ENCODE data around the gene ZNF417.

The ZNF417 gene

DNA sequence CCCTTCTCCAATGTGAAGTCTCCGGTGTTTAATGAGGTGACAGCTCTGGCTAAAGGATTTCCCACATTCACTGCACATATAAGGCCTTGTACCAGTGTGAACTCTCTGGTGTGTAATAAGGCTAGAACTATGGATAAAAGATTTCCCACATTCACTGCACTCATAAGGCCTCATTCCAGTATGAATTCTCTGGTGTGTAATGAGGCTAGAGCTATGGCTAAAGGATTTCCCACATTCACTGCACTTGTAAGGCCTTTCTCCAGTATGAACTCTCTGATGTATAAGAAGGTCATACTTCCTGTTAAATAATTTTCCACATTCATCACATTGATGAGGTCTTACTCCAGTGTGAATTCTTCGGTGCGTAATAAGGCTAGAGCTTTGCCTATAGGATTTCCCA is 25.2 kb upstream of the ZNF417 start:
- Histone ChIP-seq H3K4me3 (ENCODE audit: low read depth in 1 of 5, low read length in 5 of 5) (peak overlapping the region in 4 of 5 donors; percentile 32 to 44 (median 40)), H3K4me1 (ENCODE audit: control insufficient read depth in 5 of 5, insufficient read depth in 5 of 5, low read length in 5 of 5) (peaks cover 7 to 11% (median 8%) of the 10 kb centered on the region in 5 donors), H3K27me3 (ENCODE audit: control insufficient read depth in 5 of 5, insufficient read depth in 4 of 5, low read length in 5 of 5) (peaks cover 0 to 2% (median 0%) of the 10 kb centered on the region in 5 donors), H3K9me3 (ENCODE audit: control insufficient read depth in 5 of 5, low read length in 5 of 5) (peaks cover 37 to 67% (median 55%) of the 10 kb centered on the region in 5 donors), H3K9ac (ENCODE audit: low read length in 5 of 5) (peak overlapping the region in 1 of 5 donors; percentile 57), H3K27ac (ENCODE audit: low read depth, low read length) (no peak overlapping the region), H3K36me3 (ENCODE audit: control insufficient read depth in 5 of 5, insufficient read depth in 5 of 5, low read length in 5 of 5) (peaks cover 26 to 43% (median 38%) of the 10 kb centered on the region in 5 donors)

DNA sequence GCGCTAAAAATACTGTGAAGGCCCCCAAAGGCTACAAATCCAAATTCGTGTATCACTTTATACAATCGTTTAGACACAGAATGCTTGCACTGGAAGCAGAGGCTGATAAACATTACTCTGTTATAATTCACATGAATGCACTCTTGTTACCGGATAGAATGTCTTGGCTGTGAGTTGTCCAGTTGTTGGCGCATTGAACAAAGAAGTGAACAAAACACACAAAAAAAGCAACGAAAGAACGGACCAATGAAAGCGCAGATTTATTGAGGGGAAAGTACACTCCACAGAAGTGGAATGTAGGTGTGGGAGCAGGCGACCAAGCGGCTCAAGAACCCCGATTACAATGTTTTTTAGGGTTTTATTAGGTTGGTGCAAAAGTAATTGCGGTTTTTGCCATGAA is 19.3 kb upstream of the ZNF417 start:
- Histone ChIP-seq H3K9ac (ENCODE audit: low read length in 5 of 5) (no peak overlapping the region), H3K36me3 (ENCODE audit: control insufficient read depth in 5 of 5, insufficient read depth in 5 of 5, low read length in 5 of 5) (peaks cover 2 to 15% (median 4%) of the 10 kb centered on the region in 5 donors), H3K27ac (ENCODE audit: low read depth, low read length) (no peak overlapping the region), H3K9me3 (ENCODE audit: control insufficient read depth in 5 of 5, low read length in 5 of 5) (peaks cover 7 to 54% (median 37%) of the 10 kb centered on the region in 5 donors), H3K27me3 (ENCODE audit: control insufficient read depth in 5 of 5, insufficient read depth in 4 of 5, low read length in 5 of 5) (no peaks in the 10 kb centered on the region), H3K4me3 (ENCODE audit: low read depth in 1 of 5, low read length in 5 of 5) (peak overlapping the region in 3 of 5 donors; percentile 79 to 86 (median 84)), H3K4me1 (ENCODE audit: control insufficient read depth in 5 of 5, insufficient read depth in 5 of 5, low read length in 5 of 5) (peaks cover 0 to 13% (median 11%) of the 10 kb centered on the region in 5 donors)

DNA sequence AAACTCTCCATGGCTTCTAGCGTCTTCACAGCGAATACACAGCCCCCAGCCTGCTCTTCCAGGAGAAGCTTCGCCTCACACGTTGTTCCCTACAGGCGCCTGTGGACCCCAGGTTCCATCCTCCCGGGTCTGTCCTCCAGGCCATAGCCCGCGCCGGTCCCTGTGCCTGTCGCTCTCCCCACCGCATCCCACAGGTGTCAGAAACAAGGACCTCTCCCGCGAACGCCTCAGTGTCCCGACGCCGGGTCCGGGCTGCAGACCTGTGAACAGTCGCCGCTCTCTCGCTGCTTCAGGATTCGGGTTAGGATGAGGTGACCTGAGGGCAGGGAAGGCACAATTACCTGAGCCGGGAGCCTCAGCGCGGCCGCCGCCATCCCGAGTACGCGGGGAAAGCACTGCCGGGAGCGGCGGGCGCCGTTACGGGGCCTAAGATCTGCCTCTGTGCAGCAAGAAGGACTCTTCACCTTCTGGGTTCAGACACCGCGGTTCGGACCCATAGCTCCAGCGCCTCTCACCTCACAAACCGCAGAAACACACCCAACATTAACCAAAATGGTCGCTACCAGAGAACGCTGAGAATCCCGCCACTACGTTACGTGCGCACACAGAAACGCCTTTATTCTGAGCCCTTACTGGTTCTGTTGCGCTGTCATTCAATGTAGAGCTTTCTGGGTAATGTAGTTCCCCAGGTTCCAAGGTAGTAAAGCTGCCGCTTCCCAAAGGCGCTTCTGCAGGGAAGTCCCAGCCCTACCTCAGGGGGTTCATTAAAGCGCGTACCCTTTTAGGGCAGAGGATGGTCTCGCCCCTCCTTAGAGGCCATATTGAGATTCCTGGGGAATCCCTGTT is 18.7 kb upstream of the ZNF417 start, which contains the start of gene ZNF418:
Gene ZNF418, minus strand, starts transcription at position 583 of the 846 bp plus-strand sequence. CDS start 1,580 bp downstream, outside the sequence.
- H3K9me3 ChIP-seq (ENCODE audit: control insufficient read depth in 5 of 5, low read length in 5 of 5), result peaks cover 6 to 56% (median 35%) of the 10 kb centered on the region in 5 donors
- H3K36me3 ChIP-seq (ENCODE audit: control insufficient read depth in 5 of 5, insufficient read depth in 5 of 5, low read length in 5 of 5), result peaks cover 0 to 14% (median under 1%) of the 10 kb centered on the region in 5 donors
- H3K27me3 ChIP-seq (ENCODE audit: control insufficient read depth in 5 of 5, insufficient read depth in 4 of 5, low read length in 5 of 5), result no peaks in the 10 kb centered on the region
- peak within 1 kb of the TSS; percentile 79 to 95 (median 86) for H3K4me3 ChIP-seq (ENCODE audit: low read depth in 1 of 5, low read length in 5 of 5)
- H3K27ac ChIP-seq (ENCODE audit: low read depth, low read length), result no peak within 1 kb of the TSS
- H3K4me1 ChIP-seq (ENCODE audit: control insufficient read depth in 5 of 5, insufficient read depth in 5 of 5, low read length in 5 of 5), result peaks cover 0 to 13% (median 11%) of the 10 kb centered on the region in 5 donors
- peak within 1 kb of the TSS; percentile 38 to 90 (median 81) for H3K9ac ChIP-seq (ENCODE audit: low read length in 5 of 5)

DNA sequence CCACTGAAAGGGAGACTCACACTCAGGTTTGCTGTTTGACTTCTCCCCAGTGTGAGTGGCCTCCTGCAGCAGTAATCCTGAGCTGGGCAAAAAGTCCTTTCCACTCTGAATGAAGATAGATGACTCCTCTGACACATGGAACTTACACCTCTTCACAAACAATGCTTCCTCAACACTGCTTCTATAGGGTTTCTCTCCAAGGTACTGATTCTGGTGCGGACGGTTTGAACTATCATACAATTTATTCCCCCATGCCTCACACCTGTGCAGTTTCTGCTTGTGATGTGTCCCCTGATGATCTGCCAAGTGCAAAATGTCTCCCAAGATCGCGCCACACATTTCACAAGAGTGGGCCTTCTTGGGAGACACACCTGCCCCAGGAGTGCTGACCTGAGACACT is 11.2 kb upstream of the ZNF417 start:
- H3K36me3 ChIP-seq (ENCODE audit: control insufficient read depth in 5 of 5, insufficient read depth in 5 of 5, low read length in 5 of 5), result peaks cover 20 to 48% (median 27%) of the 10 kb centered on the region in 5 donors
- no peak overlapping the region for H3K27ac ChIP-seq (ENCODE audit: low read depth, low read length)
- H3K4me1 ChIP-seq (ENCODE audit: control insufficient read depth in 5 of 5, insufficient read depth in 5 of 5, low read length in 5 of 5), result peaks cover 0 to 15% (median 0%) of the 10 kb centered on the region in 5 donors
- H3K9me3 ChIP-seq (ENCODE audit: control insufficient read depth in 5 of 5, low read length in 5 of 5), result peaks cover 34 to 66% (median 59%) of the 10 kb centered on the region in 5 donors
- H3K9ac ChIP-seq (ENCODE audit: low read length in 5 of 5), result no peak overlapping the region
- peak overlapping the region in 4 of 5 donors; percentile 28 to 36 (median 33) for H3K4me3 ChIP-seq (ENCODE audit: low read depth in 1 of 5, low read length in 5 of 5)
- no peaks in the 10 kb centered on the region for H3K27me3 ChIP-seq (ENCODE audit: control insufficient read depth in 5 of 5, insufficient read depth in 4 of 5, low read length in 5 of 5)

DNA sequence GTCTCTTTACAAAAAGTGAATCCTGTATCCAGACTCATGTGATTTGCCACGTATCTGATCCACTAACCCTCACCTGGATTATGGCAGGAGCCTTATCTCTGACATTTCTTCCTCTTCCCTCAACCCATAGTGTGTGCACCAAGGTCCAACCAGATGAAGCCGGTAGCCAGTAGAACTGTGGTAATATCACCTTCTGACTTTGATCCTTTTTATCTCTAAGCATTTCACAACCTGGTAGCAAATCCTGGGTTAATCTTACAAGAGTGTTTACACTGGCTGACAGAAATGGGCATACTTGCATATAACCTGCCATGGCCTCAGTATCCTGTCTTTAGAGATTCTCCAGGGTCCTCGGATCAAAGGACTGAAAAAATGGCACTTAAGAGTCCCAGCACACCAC is 1.9 kb downstream of the ZNF417 start:
- Histone ChIP-seq H3K9ac (ENCODE audit: low read length in 5 of 5) (no peak overlapping the region), H3K4me1 (ENCODE audit: control insufficient read depth in 5 of 5, insufficient read depth in 5 of 5, low read length in 5 of 5) (peaks cover 4 to 21% (median 13%) of the 10 kb centered on the region in 5 donors), H3K27ac (ENCODE audit: low read depth, low read length) (no peak overlapping the region), H3K36me3 (ENCODE audit: control insufficient read depth in 5 of 5, insufficient read depth in 5 of 5, low read length in 5 of 5) (peaks cover 4 to 28% (median 18%) of the 10 kb centered on the region in 5 donors), H3K27me3 (ENCODE audit: control insufficient read depth in 5 of 5, insufficient read depth in 4 of 5, low read length in 5 of 5) (no peaks in the 10 kb centered on the region), H3K9me3 (ENCODE audit: control insufficient read depth in 5 of 5, low read length in 5 of 5) (peaks cover 0 to 10% (median 5%) of the 10 kb centered on the region in 5 donors), H3K4me3 (ENCODE audit: low read depth in 1 of 5, low read length in 5 of 5) (peak overlapping the region in 2 of 5 donors; percentile 22 to 32)

DNA sequence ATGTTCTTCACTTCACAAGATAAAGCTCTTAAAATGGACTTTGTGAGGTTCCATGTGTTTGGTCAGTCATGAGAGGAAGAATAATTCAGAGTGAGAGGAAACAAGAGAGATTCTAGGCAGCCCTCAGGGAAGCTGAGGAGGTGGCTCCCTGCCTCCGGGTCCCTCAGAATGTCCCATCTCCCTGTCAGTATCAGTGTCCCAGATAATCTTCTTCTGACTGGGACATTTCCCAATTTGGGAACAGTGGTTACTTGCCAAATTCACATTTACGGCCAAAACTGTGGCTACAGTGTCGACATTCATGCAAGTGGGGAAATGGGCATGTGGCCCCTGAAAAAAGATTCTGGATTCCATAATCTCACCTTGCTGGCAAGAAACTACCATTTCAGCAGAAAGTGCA is 9.0 kb downstream of the ZNF417 start:
- peaks cover 17 to 52% (median 32%) of the 10 kb centered on the region in 5 donors for H3K36me3 ChIP-seq (ENCODE audit: control insufficient read depth in 5 of 5, insufficient read depth in 5 of 5, low read length in 5 of 5)
- no peak overlapping the region for H3K4me3 ChIP-seq (ENCODE audit: low read depth in 1 of 5, low read length in 5 of 5)
- H3K4me1 ChIP-seq (ENCODE audit: control insufficient read depth in 5 of 5, insufficient read depth in 5 of 5, low read length in 5 of 5), result peaks cover 0 to 7% (median 0%) of the 10 kb centered on the region in 5 donors
- H3K27me3 ChIP-seq (ENCODE audit: control insufficient read depth in 5 of 5, insufficient read depth in 4 of 5, low read length in 5 of 5), result no peaks in the 10 kb centered on the region
- peaks cover 0 to 27% (median 8%) of the 10 kb centered on the region in 5 donors for H3K9me3 ChIP-seq (ENCODE audit: control insufficient read depth in 5 of 5, low read length in 5 of 5)
- H3K9ac ChIP-seq (ENCODE audit: low read length in 5 of 5), result no peak overlapping the region
- no peak overlapping the region for H3K27ac ChIP-seq (ENCODE audit: low read depth, low read length)

DNA sequence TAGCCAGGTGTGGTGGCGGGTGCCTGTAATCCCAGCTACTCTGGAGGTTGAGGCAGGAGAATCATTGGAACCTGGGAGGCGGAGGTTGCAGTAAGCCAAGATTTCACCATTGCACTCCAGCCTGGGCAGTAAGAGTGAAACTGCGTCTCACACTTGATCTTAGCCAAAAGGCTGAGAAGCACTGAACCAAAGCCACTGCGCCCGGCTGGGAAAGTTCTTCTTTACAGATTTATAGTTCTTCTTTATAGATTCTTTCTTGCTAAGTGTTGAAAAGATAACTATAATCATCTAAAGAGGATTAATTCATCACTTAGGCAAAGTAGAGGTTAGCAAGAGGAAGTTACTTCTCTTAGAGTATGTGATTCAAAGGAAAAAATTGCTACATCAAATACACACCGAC is 11.1 kb downstream of the ZNF417 start:
- Histone ChIP-seq H3K9me3 (ENCODE audit: control insufficient read depth in 5 of 5, low read length in 5 of 5) (peaks cover 0 to 16% (median 5%) of the 10 kb centered on the region in 5 donors), H3K4me1 (ENCODE audit: control insufficient read depth in 5 of 5, insufficient read depth in 5 of 5, low read length in 5 of 5) (peaks cover 0 to 7% (median 0%) of the 10 kb centered on the region in 5 donors), H3K27me3 (ENCODE audit: control insufficient read depth in 5 of 5, insufficient read depth in 4 of 5, low read length in 5 of 5) (no peaks in the 10 kb centered on the region), H3K27ac (ENCODE audit: low read depth, low read length) (no peak overlapping the region), H3K4me3 (ENCODE audit: low read depth in 1 of 5, low read length in 5 of 5) (no peak overlapping the region), H3K36me3 (ENCODE audit: control insufficient read depth in 5 of 5, insufficient read depth in 5 of 5, low read length in 5 of 5) (peaks cover 14 to 31% (median 15%) of the 10 kb centered on the region in 5 donors), H3K9ac (ENCODE audit: low read length in 5 of 5) (no peak overlapping the region)

DNA sequence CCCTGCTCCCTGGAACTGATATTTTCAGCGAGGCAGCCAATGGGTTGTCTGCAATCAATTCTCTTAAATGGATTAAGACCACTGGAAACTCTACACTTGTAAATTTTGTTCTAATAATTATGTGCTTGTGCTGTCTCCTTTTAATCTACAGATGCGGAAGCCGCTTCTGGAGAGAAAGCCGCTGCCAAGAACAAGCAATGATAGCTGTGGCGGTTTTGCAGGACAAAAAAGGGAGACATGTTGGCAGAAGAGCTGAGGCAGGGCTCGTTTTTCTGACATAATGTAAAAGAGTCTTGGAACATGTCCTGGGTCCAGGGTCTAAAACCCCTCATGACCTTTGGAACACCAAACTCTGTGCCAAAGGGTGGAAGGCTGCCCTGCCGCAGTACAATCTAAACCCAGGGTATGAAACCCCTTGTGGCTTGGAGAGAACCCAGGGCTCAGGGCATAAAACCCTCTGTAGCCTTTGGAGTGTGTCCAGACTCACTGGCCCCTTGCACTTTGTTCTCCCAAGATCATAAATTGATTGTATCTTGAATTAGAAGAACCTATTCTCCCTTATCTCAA is 12.7 kb downstream of the ZNF417 start:
- H3K4me1 ChIP-seq (ENCODE audit: control insufficient read depth in 5 of 5, insufficient read depth in 5 of 5, low read length in 5 of 5), result peaks cover 0 to 2% (median 0%) of the 10 kb centered on the region in 5 donors
- no peak overlapping the region for H3K9ac ChIP-seq (ENCODE audit: low read length in 5 of 5)
- H3K27me3 ChIP-seq (ENCODE audit: control insufficient read depth in 5 of 5, insufficient read depth in 4 of 5, low read length in 5 of 5), result no peaks in the 10 kb centered on the region
- H3K4me3 ChIP-seq (ENCODE audit: low read depth in 1 of 5, low read length in 5 of 5), result no peak overlapping the region
- peaks cover 0 to 16% (median 5%) of the 10 kb centered on the region in 5 donors for H3K9me3 ChIP-seq (ENCODE audit: control insufficient read depth in 5 of 5, low read length in 5 of 5)
- peaks cover 7 to 22% (median 8%) of the 10 kb centered on the region in 5 donors for H3K36me3 ChIP-seq (ENCODE audit: control insufficient read depth in 5 of 5, insufficient read depth in 5 of 5, low read length in 5 of 5)
- H3K27ac ChIP-seq (ENCODE audit: low read depth, low read length), result no peak overlapping the region

DNA sequence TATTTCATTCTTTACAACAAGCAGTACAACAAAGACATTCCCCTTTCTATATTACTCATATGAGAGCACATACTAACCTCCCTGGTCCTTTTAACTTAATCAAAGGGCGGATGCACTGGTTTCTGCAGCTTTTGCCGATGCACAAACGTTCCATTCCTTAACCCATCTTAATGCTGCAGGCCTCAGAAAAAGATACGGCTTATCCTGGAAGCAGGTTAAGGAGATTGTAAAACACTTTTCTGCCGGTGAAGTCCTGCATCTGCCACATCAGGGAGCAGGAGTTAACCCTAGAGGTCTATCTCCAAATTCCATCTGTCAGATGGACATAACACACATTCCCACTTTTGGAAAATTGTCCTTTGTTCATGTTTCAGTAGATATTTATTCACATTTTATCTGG is 16.1 kb downstream of the ZNF417 start:
- Histone ChIP-seq H3K27me3 (ENCODE audit: control insufficient read depth in 5 of 5, insufficient read depth in 4 of 5, low read length in 5 of 5) (no peaks in the 10 kb centered on the region), H3K4me1 (ENCODE audit: control insufficient read depth in 5 of 5, insufficient read depth in 5 of 5, low read length in 5 of 5) (no peaks in the 10 kb centered on the region), H3K4me3 (ENCODE audit: low read depth in 1 of 5, low read length in 5 of 5) (no peak overlapping the region), H3K27ac (ENCODE audit: low read depth, low read length) (no peak overlapping the region), H3K9ac (ENCODE audit: low read length in 5 of 5) (no peak overlapping the region), H3K9me3 (ENCODE audit: control insufficient read depth in 5 of 5, low read length in 5 of 5) (peaks cover 0 to 6% (median 4%) of the 10 kb centered on the region in 5 donors), H3K36me3 (ENCODE audit: control insufficient read depth in 5 of 5, insufficient read depth in 5 of 5, low read length in 5 of 5) (peaks cover 0 to 7% (median 0%) of the 10 kb centered on the region in 5 donors)

All from subcutaneous abdominal adipose tissue (tissue), 5 donors.